Stimulated activated naive CD8-positive, alpha-beta T cell treated with anti-CD3 and anti-CD28 coated beads, Interleukin-15, amount 100 ng/mL, for 72 hours (primary cell): ENCODE results near the gene ATP4A.

ENCODE experiments used
- ATAC-seq: fragments of 150-1000 bp; cut with Tn5 transposase; 2 replicates; pipeline ENCODE4 v1.10.0; 2021; ENCODE audit warnings: mild to moderate bottlenecking, moderate library complexity
- DNase-seq, 2 donors: peaks; one replicate each; pipeline ENCODE4 v3.0.0; 2021 to 2022
- H3K27ac Mint-ChIP-seq, 2 donors: one replicate each; pipeline ENCODE4 v1.8.0; 2022; ENCODE audit warnings: mild to moderate bottlenecking in 2 of 2, mixed read lengths in 2 of 2, moderate library complexity in 2 of 2
- H3K27me3 Mint-ChIP-seq: one replicate; pipeline ENCODE4 v1.8.0; 2022; ENCODE audit warnings: mixed read lengths
- H3K4me1 Mint-ChIP-seq: one replicate; pipeline ENCODE4 v1.8.0; 2022; ENCODE audit warnings: mild to moderate bottlenecking, mixed read lengths
- H3K4me3 Mint-ChIP-seq, 2 donors: one replicate each; pipeline ENCODE4 v1.8.0; 2022; ENCODE audit warnings: mild to moderate bottlenecking in 2 of 2, mixed read lengths in 2 of 2, moderate library complexity in 1 of 2
- H3K9me3 Mint-ChIP-seq, 2 donors: one replicate each; pipeline ENCODE4 v1.8.0; 2022; ENCODE audit warnings: mixed read lengths in 2 of 2

ATP4A gene

DNA sequence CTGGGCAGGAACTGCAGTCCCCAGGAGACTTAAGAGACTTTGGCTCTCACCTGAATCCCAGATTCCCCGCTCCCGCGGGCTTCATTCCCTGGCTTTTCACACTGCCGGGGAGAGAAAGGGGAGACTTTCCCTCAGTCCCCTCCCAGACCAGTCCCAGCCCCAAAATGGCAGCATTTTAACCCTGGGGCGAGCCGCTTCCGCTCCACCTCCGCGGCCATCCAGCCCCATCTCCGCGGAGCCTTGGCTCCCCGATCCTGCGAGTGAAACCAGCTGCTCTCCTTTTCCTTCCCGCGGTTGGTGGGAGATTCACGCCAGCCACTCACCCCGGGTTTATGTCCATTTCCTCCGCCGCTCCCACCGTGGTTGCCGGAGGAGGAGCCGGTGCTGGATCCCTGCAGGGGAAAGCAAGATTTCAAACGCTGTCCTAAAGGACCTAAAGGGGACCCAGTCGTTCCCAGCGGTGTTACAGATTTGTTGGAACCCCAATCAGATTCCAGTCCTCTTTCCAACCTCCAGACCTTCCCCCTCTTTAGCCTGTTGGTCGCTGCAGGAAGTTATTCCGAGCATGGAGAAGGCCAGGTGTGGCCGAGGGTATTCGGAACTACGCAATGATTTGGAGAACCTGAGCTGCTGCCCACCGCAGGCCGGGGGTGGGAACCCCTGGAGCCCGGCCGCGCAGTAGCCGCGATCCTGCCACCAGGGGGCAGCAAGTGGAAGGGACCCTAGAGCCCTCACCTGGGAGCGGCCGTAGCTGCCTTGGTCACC, 53.4 kb downstream of the ATP4A start:
- DNase-seq (peak; percentile 74 to 75), ATAC-seq (peak; percentile 78)
- Mint-ChIP-seq H3K4me1 (peaks cover 26% of the 10 kb centered on the region), H3K9me3 (no peaks in the 10 kb centered on the region), H3K27ac (peak overlapping the region; percentile 49 to 78), H3K27me3 (peaks cover 94% of the 10 kb centered on the region), H3K4me3 (peak overlapping the region; percentile 77 to 83)

DNA sequence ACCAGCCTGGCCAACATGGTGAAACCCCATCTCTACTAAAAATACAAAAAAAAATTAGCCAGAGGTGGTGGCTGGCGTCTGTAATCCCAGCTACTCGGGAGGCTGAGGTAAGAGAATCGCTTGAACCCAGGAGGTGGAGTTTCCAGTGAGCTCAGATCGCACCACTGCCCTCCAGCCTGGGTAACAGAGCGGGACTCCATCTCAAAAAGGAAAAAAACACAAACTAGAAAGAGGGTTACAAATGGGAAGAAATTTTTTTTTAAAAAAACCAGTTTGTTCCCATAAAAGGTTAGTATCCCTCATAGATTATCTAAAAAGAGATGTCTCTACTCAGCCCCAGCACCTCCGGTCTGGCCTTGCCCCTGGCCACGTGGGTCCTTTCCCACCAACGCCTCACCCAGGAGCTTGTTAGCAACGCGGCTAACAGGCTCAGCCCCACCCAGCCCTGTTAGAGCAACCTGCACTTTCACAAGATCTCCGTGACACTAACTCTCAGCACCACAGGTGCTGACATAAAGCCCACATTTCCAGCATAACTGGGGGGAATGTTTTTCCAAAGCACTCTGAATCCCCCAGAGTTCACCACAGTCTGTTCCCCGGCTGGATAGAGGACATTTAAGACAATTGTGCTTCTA, 54.3 kb downstream of the ATP4A start:
- peak; percentile 80 for ATAC-seq
- peaks cover 91% of the 10 kb centered on the region for H3K27me3 Mint-ChIP-seq
- peak; percentile 20 to 36 for DNase-seq
- H3K4me3 Mint-ChIP-seq: peak overlapping the region; percentile 77 to 83
- no peak overlapping the region for H3K27ac Mint-ChIP-seq
- peaks cover 26% of the 10 kb centered on the region for H3K4me1 Mint-ChIP-seq
- H3K9me3 Mint-ChIP-seq: no peaks in the 10 kb centered on the region

DNA sequence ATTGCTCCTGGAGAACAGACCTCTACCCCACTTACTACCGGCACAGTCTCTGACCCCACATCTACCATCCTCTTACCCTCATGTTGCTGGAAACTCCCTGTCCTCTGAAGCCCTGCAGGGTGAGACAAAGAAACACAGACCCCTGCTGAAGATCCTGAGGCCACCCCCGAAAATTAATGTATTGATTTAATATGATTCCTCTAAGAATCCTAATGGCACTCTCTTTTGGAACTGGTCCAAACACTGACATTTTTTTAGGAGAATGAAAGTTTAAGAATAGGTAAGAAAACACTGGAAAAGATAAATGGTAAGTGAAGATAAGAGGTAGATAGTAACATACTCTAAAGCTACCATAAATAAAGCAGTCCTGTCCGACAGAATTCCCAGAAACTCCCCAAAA, 55.3 kb downstream of the ATP4A start:
- peaks cover 26% of the 10 kb centered on the region for H3K4me1 Mint-ChIP-seq
- peaks cover 83% of the 10 kb centered on the region for H3K27me3 Mint-ChIP-seq
- H3K4me3 Mint-ChIP-seq: no peak overlapping the region
- DNase-seq: no peak
- no peak for ATAC-seq
- H3K27ac Mint-ChIP-seq: no peak overlapping the region
- no peaks in the 10 kb centered on the region for H3K9me3 Mint-ChIP-seq

DNA sequence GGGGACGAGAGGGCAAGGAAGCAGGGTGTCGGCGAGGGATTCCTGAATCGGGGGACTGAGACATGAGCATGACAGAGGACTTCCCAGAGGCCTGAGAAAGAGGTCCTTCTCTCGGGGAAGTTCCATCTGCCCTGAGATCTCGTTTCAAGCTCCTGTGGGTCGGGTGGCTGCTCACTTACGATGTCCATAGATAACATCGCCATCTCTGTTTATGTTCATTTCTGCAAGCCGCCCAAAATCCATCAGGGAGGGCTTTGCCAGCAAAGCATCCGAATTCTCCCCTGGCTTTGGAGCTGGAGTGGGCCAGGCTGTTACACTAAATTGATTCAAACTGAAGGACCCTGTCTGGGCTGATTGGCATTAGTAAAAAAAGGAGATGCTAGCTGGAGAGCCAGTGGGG, 55.9 kb downstream of the ATP4A start:
- no peaks in the 10 kb centered on the region for H3K9me3 Mint-ChIP-seq
- ATAC-seq: no peak
- no peak for DNase-seq
- no peak overlapping the region for H3K27ac Mint-ChIP-seq
- H3K4me3 Mint-ChIP-seq: no peak overlapping the region
- peaks cover 26% of the 10 kb centered on the region for H3K4me1 Mint-ChIP-seq
- peaks cover 83% of the 10 kb centered on the region for H3K27me3 Mint-ChIP-seq

DNA sequence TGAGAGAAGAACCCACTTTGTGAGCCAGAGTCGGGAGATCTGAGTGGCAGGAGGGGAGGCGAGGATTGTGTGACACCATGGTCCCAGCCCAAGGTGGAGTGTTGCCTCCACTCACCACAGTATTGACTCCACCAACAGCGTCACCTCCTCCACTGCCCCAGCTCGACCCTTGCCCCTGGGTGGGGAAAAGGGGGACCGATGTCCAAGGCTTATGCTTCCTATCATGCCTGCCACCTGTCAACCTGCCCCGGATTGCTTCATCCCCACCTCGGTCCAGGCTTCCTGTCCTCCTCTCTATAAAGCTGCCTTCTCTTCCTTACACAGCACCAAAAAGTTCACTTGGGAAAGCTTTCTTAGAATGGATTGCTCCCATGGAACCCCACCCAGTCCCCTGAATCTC, 57.4 kb downstream of the ATP4A start:
- peaks cover 67% of the 10 kb centered on the region for H3K27me3 Mint-ChIP-seq
- H3K4me1 Mint-ChIP-seq: peaks cover 21% of the 10 kb centered on the region
- ATAC-seq: no peak
- peak overlapping the region in 1 of 2 donors; percentile 5 for H3K27ac Mint-ChIP-seq
- no peak overlapping the region for H3K4me3 Mint-ChIP-seq
- DNase-seq: no peak
- H3K9me3 Mint-ChIP-seq: no peaks in the 10 kb centered on the region

DNA sequence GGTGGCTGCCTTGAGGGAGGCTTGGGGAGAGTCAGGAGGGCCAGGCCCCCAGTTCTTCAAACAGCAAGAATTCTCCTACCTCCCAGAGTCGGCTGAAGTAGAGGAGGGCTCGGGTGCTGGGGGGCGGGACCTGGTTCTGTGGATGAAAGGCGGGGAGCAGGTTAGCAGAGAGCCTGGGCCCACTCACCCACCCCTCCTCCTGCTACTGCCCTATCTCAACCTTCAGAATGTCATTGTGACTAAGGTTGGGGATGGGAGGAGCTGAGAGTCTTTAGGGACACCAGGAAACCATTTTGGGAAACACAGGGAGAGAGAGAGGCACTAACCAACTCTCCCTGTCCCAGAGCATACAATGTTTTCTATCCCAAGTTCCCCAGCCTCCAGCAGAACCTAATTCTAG, 60.7 kb downstream of the ATP4A start:
- ATAC-seq: no peak
- no peak for DNase-seq
- H3K27me3 Mint-ChIP-seq: peaks cover 35% of the 10 kb centered on the region
- H3K4me3 Mint-ChIP-seq: no peak overlapping the region
- no peaks in the 10 kb centered on the region for H3K4me1 Mint-ChIP-seq
- H3K27ac Mint-ChIP-seq: no peak overlapping the region
- H3K9me3 Mint-ChIP-seq: no peaks in the 10 kb centered on the region

DNA sequence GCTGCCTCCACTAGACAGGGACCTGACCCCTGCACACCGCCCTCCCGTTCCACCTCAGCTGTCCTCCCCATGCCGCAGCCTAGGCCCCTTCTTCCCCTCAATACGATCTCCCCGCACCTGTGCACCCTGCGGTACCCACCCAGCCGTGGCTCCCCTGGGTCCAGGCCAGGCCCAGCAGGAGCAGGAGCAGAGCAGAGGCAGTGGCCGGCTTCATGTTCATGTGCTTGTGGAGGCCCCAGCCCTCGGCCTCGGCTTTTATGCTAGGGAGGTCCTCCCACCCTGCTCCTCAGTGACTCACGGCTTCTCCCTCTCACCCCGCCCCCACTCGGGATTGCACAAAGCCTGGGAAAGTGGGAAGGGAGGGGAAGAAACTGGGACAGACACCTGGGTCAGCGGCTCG, 61.8 kb downstream of the ATP4A start:
- no peaks in the 10 kb centered on the region for H3K4me1 Mint-ChIP-seq
- H3K9me3 Mint-ChIP-seq: no peaks in the 10 kb centered on the region
- no peak overlapping the region for H3K27ac Mint-ChIP-seq
- DNase-seq (no peak), ATAC-seq (no peak)
- peaks cover 24% of the 10 kb centered on the region for H3K27me3 Mint-ChIP-seq
- no peak overlapping the region for H3K4me3 Mint-ChIP-seq

DNA sequence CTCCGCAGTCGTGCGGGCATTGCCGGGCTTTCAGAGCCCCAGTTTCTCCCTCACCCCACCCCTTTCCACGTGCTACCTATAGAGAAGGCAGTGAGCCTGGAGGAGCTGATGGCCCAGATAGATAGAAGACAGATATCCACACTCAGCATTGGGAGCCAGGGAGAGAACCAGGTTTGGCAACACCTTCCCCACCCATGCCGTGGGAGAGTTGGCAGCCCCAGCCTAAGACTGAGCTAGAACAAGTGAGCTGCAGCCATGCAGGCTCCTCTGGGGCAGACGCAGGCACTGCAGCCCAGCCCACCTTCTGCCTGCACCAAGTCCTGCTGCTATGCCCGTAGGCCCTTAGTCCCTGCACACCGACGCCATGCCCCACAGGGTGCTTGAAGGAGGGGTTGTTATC, 62.8 kb downstream of the ATP4A start:
- H3K27me3 Mint-ChIP-seq: peaks cover 13% of the 10 kb centered on the region
- no peak overlapping the region for H3K4me3 Mint-ChIP-seq
- ATAC-seq: no peak
- DNase-seq: no peak
- no peaks in the 10 kb centered on the region for H3K9me3 Mint-ChIP-seq
- peaks cover 1% of the 10 kb centered on the region for H3K4me1 Mint-ChIP-seq
- no peak overlapping the region for H3K27ac Mint-ChIP-seq
